ENCODE data around the gene LPIN1.
"Not testable (repeated sequence)": the region's sequence is repeated elsewhere in the genome, so short reads cannot be mapped to it uniquely, and the experiment has no call there.

LPIN1 gene

DNA sequence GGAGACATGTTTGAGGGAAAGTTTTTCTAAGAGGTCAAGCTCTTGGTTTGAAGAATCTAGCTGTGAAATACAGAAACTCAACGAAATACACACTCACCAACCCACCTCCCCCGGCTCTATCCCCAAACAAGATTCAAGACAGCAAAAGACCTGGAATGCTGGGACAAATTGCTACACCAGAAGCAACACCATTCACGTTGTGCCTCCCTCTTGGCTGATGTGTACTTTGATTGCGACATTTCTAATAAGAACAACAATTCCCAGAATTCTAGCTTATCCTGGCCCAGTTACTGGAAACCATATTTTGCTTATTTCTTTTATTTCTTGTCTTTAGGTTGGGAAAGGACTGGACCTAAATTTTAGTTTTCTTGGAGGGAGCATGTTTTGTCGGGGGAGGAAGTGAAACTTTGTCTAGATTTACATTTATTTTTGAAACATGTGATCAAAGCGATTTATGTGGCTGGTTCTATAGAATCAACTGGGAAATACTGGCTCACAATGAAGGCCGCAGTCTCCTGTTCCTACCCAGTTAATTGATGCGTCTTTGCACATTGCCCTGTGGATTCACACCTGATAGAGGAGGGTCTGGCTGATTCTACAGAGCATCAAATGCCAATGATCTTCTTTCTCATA is 29.6 kb upstream of the LPIN1 start:
- DNase-seq (ENCODE audit: low read depth, low spot score), result no peak

DNA sequence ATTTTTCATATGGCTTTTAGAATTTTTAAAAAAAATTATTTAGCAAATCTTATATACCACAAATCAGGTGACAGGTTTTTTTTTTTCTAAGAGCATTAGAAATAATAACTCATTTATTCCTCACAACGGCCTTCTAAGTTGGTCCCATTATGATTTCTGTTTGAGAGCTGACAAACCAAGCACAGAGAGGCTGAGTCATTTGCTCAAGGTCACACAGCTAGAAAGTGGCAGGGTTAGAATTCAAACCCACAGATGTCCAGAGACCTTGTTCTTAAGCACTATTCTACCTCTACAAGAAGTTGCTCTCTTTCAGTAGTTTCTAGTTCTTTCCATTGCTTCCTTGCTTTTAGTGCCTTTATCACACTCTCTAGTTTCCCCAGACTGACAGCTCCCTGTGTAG is 28.8 kb upstream of the LPIN1 start:
- DNase-seq (ENCODE audit: low read depth, low spot score), result no peak

DNA sequence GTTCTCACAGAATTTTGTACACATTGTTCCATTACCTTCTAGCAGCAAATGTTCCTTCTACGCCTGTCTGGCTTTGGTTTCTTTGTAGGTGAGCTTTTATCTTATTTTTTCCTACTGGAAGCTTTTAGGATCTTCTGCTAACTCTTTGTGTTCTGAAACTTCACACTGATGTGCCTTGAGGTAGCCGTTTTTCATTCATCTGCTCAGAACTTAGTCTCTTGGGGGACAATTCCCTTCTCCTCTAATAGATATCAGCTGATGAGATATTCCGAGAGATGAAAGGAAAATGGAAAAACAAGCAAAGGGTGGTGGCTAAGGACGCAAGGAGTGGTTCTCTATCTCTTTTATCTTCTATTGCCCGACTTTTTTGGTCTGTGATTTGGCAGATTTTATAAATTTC is 27.8 kb upstream of the LPIN1 start:
- no peak for DNase-seq (ENCODE audit: low read depth, low spot score)

DNA sequence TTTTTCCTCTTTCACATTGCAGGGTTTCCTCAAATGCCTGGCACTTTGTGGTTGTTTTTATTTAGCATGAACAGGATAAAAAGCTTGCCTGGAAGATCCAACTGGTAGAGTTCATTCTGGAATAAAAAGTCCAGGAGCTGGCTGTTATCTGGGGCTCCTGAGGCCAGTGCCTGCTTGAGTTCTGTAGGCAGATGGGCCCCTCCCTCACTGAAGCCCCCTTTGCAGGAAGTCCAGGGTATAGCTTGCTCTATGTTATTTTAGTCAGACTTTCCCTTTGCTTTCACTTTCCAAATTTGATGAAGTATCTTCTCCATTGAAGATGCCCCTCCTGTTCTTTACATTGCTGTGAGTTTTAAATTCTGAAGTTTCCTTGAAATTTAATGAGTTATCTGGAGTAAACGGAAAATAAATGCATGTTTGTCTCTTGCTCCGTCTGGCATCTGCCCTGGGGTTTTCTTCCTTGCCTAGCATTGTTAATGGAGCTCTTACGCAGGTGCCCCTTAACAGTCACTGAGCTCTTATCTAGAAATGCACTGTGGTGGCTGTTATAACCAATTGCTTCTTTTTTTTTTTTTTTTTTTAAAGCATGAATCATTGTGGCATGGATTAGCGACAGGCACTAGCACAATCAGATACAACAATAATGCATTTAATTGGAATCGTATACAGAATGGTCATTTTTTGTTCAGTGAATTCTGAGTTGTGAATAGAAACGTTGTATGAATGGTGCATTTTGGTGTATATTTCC is 27.0 kb upstream of the LPIN1 start:
- DNase-seq (ENCODE audit: low read depth, low spot score), result no peak

DNA sequence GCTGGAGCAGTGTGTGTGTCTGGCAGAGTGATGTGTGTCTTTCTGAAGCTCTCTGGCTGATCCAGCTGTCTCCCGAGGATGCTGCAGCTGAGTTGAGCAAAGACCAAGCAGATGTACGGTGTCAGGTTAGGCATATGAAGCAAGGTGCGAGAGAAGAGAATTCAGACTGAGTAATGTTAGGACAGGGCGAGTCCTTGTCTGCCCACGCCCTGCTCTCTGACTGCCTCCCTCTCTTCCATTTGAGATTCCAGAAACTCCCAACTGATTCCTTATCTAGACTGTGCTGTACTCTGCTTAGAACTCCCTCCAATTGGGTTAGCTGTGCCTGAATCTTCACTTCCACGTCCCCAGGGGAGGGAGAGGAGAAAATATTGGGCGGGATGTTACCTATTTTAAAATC is 25.7 kb upstream of the LPIN1 start:
- no peak for DNase-seq (ENCODE audit: low read depth, low spot score)

DNA sequence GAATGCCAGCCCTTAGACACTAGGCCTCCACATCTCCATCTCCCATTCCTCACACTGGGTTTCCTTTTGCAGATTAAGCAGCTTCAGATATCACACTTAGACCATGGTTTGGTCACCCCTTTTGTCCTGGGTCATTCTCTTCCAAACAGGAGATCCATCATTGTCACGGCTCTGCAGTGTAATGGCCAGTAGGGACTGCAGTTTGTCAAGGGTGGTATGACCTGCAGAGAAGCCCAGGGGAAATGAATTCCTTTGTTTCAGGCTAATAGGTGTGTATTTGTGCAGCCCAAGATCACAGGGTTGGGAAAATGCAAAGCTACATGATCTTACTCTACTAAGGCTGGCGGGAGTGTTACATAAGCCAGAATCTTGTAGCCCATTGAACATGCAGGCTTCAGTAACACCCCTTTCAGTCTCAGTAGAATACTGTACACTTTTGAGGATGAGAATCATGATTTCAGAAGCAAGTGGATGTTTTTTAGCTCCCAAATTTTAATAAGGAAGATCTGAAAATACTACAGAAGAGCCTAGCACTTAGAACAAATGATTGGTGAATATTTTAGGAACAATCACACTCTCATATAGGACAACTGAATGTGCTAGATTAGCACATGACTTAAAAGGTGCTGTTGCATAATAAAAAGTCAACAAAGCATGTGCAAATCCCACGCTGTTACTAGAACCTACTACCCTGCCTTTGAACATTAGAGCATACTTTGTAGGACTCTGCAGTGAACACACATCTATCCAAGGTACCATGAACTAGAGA is 24.0 kb upstream of the LPIN1 start:
- DNase-seq (ENCODE audit: low read depth, low spot score), result no peak

DNA sequence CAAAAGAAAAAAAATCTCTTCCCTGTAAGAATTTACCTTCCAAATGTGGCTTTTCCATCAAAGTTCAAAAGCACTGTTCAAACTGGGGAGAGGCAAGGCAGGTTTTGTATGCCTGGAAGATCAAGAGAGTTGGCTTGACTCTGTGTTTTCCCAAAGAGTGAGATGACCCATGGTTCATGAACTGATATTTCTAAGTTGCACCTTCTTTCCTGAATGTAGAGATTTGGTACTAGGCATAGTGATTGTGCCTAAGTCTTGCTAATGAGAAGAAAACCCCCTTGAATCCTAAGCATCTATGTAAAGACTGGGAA is 23.4 kb upstream of the LPIN1 start:
- no peak for DNase-seq (ENCODE audit: low read depth, low spot score)

DNA sequence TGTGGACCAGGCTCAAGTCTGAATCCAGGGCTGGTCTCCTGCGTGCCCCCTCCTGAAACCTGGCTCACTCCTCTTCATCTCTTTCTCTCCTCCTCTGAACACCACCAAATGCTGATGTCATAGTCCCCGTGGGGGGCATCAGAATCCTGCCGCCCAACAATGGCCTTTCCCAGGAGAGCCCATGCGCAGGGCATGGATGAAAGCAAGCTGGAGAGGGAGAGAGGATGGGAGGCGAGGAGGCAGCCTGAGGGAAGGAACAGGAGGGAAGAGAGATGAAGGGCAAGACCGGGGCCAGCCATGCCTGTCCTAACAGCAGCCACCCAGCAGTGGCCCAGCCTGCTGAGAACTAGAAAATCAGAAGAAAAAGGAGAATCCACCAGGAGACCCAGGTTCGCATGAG is 22.3 kb upstream of the LPIN1 start:
- no peak for DNase-seq (ENCODE audit: low read depth, low spot score)

DNA sequence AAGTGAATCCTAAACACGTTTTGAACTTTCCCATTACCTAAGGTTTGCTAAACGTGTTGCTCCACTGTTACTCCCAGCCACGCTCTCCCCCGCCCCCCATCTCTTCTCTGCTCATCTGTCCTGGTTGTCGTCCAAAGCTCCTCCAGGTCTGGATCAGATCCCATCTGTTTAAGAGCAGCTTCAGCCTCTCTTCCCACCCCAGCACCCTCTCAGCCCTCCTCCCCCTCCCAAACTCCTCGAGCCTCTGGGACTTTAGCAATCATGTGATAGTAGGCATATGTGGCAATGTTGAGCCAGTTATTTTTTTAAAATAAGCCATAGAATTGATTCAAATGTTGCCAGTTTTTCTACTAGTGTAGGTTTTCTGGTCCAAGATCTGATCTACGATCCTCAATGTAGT is 20.0 kb upstream of the LPIN1 start:
- DNase-seq (ENCODE audit: low read depth, low spot score), result no peak

DNA sequence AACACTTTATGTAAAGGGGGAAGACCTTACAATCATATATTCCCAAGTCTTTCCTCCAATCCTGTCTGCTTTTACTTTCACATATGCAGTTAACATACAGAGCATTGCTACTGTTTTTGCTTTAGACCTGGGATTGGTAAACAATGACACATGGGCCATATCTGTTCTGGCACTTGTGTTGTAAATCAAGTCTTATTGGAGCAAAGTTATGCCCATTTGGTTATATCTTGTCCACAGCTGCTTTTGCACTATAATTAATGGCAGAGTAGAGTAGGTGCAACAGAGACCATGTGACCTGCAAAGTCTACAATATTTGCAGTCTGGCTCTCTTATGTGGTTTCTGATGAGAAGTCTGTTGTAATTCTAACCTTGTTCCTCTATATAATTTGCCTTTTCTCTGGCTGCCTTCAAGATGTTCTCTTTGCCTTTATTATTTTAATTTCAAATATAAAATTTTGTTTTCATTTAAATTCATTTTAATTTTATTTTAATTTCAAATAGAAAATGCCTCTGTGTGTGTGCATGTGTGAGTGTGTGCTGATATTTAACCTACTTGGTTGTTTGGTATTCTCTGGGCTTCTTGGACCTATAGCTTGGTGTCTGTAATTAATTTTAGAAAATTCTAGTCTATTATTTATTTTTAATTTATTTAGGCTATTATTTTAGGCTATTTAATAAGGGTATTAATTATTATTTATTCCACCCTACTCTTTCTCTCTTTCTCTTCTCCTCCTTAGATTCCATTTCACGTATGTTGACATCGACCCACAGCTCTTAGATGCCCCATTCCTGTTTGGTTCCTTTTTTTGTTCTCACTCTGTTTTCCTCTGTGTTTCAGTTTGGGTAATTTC is 16.8 kb upstream of the LPIN1 start:
- no peak for DNase-seq (ENCODE audit: low read depth, low spot score)

DNA sequence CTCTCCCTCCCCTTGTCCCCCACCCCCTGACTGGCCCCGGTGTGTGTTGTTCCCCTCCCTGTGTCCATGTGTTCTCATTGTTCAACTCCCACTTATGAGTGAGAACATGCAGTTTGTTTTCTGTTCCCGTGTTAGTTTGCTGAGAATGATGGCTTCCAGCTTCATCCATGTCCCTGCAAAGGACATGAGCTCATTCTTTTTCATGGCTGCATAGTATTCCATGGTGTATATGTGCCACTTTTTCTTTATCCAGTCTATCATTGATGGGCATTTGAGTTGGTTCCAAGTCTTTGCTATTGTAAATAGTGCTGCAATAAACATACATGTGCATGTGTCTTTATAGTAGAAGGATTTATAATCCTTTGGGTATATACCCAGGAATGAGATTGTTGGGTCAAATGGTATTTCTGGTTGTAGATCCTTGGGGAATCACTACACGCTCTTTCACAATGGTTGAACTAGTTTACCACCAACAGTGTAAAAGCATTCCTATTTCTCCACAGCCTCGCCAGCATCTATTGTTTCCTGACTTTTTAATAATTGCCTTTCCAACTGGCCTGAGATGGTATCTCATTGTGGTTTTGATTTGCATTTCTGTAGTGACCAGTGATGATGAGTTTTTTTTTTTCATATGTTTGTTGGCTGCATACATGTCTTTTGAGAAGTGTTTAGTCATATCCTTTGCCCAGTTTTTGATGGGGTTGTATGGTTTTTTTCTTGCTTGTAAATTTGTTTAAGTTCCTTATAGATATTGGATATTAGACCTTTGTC is 15.0 kb upstream of the LPIN1 start:
- not testable (repeated sequence) for DNase-seq (ENCODE audit: low read depth, low spot score)

DNA sequence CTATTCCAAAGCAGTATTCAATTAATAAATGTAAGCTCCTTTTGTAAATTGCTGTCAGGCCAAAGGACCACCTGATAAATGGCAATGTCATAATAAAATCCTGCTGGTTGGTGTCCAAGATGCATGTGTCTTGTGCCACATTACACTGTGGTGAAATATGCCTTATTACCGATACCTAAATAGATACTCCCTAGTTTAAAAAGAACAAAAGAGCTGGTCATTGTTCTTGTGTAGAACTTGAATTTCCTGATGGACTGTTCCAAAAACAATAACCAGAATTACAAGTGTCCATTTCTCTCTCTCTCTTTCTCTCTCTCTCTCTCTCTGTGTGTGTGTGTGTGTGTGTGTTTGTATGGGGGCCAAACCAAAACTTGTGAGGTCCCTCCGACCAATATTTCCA is 13.8 kb upstream of the LPIN1 start:
- DNase-seq (ENCODE audit: low read depth, low spot score), result no peak

DNA sequence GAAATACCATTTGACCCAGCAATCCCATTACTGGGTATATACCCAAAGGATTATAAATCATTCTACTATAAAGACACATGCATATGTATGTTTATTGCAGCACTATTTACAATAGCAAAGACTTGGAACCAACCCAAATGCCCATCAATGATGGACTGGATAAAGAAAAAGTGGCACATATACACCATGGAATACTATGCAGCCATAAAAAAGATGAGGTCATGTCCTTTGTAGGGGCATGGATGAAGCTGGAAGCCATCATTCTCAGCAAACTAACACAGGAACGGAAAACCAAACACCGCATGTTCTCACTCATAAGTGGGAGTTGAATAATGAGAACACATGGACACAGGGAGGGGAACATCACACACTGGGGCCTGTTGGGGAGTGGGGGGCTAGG is 8.6 kb upstream of the LPIN1 start:
- not testable (repeated sequence) for DNase-seq (ENCODE audit: low read depth, low spot score)

DNA sequence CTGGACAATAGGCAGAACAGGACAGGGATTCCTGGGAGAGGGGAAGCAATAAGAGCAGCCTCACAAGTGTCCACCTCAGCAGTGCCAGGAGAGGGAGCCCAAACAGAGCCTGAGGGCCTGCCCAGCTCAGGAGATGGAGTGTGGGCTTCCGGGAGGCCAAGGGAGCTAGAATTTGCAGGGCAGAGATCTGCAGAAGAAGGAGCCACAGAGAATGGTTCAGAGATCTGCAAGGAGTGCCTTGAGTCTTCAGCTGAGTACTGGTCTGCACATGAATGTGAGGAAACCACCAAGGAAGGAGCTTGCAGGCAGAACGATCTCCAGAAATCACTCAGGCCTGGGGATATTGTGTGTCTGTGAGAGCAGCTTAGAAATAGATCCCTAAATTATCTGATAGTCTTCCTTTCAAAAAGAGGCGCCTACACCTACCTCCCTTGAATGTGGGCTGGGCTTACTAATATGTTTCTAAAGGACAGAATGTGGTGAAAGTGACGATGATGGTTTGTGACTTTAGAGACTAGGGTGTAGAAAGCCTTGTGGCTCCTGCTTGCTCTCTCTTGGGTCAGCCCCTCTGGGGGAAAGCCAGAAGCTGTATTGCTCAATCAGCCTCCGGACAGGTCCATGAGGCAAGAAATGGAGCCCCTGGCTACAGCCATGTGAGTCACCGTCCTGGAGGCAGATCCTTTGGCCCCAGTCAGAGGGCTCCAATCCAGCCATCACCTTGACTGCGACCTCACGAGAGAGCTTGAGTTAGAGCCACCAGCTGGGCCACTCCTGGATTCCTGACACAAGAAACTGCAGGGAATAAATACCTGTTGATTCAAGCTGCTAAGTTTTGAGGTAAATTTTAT is 7.6 kb upstream of the LPIN1 start:
- no peak for DNase-seq (ENCODE audit: low read depth, low spot score)

DNA sequence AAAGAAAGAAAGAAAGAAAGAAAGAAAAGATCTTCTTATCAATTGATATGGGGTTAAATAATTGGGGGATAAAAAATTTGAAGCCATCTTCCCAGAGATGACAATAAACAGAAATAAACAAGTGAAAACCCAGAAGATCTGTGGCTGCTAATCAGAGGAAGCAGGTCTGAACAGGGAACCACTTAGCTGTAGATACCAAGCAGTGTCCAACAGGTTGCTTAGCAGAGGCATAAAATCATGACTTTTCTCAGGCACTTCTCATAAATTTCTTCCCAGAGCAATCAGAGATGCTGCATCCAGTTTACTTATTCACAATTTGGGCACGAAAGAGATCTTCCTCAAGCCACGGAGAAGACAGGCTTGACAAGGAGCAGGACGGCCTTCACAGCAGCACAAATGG is 5.7 kb upstream of the LPIN1 start:
- DNase-seq (ENCODE audit: low read depth, low spot score), result no peak

DNA sequence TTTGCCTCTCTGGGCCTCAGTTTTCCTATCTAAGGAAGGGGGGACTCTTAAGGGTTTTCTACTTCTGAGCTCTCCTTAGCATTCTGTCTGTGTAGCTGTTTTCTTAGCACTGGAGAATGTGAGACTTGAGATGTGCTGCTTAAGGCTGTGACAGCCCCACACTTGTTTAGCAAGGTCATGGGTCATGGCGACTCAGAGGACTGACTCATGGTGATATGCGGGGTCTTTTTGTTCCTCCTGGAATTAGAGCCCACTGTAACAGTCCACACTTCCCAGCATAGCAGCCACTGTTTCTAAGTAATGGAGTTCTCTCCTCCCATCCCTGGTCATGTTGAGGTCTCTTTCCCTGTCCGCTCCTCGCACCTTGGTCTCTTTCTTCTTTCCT is 4.1 kb upstream of the LPIN1 start:
- no peak for DNase-seq (ENCODE audit: low read depth, low spot score)

DNA sequence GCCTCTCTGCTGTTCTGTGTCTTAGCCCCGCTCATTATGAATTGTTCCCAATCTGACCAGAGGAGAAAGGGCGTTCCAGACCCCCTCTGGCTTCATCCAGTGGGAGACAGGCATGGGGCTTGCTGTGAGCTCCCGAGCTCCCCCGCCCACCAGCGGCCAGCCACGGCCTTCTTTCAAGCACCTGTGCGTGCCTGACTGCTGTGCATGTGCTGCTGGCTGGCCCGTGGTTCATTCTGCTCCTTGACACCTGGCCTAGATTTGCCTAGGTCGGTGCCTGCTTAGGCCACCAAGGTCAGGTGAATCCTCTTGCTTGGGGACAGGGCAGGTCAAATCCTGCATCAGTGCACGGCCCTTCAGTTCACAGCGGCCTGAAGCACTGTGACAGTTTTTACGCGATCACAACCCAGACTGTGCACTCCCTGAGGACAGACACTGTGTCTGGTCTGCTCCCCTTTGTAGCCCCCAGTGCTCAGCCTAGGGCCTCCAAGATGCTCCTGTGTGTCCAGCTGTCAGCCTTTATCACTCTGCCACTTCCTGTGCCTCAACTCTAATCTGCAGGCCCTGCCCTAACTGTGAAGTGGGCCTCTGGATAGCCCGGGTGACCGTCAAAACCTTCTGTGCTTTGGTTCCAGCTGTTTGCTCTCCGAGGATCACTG is 3.6 kb upstream of the LPIN1 start:
- no peak for DNase-seq (ENCODE audit: low read depth, low spot score)

DNA sequence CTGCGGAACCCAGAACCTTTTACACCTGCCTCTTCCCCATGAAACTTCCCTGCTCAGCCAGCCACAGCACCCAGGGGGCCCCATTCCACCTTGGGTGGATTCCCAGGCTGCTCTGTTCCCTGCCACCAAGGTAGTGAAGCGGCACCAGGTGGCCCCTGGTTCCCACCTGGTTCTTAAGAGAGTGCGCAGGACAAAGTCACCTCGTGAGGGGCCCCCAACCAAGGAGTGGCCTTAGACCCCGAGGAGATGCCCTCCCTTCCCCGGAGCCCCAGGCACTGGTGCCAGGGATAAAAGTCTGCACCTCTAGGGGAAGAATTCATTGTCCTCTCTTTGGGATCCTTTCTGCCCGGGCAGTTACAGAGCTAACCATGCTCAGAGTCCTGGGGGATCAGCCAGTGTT is 3.1 kb upstream of the LPIN1 start:
- DNase-seq (ENCODE audit: low read depth, low spot score), result no peak

DNA sequence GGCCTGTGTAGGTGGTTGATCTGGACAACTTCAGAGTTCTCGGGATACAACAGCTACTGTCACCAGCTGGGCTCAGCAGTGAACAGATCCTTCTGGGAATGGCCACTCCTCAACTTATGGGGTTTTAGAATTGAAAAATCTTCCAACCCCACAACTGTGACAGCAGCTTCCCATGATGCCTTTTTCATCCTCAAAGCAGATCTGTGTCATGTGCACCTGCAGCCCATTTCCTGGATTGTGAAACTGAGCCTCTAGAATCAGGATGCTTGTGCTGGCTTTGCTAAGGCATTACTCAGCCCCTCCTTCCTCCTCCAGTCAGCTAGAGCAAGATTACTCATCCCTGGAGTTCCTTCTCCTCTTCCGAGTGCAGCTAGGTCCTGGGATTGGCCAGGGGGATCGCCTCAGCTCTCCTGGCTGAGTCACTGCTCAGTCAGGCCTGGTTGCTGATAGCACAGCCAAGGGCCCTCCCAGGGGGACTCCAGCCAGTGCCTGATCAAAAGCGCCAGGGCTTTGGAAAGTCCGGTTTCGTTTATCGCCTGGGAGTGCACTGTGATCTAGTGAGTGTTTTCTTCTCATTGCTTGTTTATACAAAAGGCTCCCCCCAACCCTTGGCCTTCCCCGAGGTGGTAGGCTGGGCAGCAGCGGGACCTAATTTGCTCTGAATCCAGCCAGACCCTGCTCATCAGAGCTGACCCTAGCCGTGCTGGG is 2.4 kb upstream of the LPIN1 start:
- peak; percentile 95 for DNase-seq (ENCODE audit: low read depth, low spot score)
